Measurements from ENCODE around the gene EPOP.

The EPOP gene

GRCh38 chr17:38674749-38675615 is at the start of gene EPOP:
TSS of gene EPOP (minus strand) at chr17:38674957. CDS start at chr17:38674495, 462 bp downstream.
- peak; percentile 87 to 90 for DNase-seq (ENCODE audit: low read depth in 2 of 2)

- DNase-seq (ENCODE audit: low read depth in 2 of 2), result no peak
Measured at GRCh38 chr17:38721802-38722201, 47.0 kb upstream of the EPOP start.

GRCh38 chr17:38720941-38721340 is 46.2 kb upstream of the EPOP start:
- no peak for DNase-seq (ENCODE audit: low read depth in 2 of 2)

- no peak for DNase-seq (ENCODE audit: low read depth in 2 of 2)
Measured at GRCh38 chr17:38719943-38720641, 45.3 kb upstream of the EPOP start.

GRCh38 chr17:38719289-38719942 is 44.7 kb upstream of the EPOP start:
- no peak for DNase-seq (ENCODE audit: low read depth in 2 of 2)

- DNase-seq (ENCODE audit: low read depth in 2 of 2), result no peak
Measured at GRCh38 chr17:38717139-38717745, 42.5 kb upstream of the EPOP start.

GRCh38 chr17:38716368-38717005 is 41.7 kb upstream of the EPOP start:
- DNase-seq (ENCODE audit: low read depth in 2 of 2), result no peak

GRCh38 chr17:38715216-38715943 is 40.6 kb upstream of the EPOP start:
- DNase-seq (ENCODE audit: low read depth in 2 of 2), result no peak

GRCh38 chr17:38713456-38714075 is 38.8 kb upstream of the EPOP start:
- no peak for DNase-seq (ENCODE audit: low read depth in 2 of 2)

- DNase-seq (ENCODE audit: low read depth in 2 of 2), result no peak
Measured at GRCh38 chr17:38712593-38712992, 37.8 kb upstream of the EPOP start.

- no peak for DNase-seq (ENCODE audit: low read depth in 2 of 2)
Measured at GRCh38 chr17:38711792-38712571, 37.2 kb upstream of the EPOP start.

- DNase-seq (ENCODE audit: low read depth in 2 of 2), result no peak
Measured at GRCh38 chr17:38710985-38711384, 36.2 kb upstream of the EPOP start.

GRCh38 chr17:38710604-38710962 is 35.8 kb upstream of the EPOP start:
- DNase-seq (ENCODE audit: low read depth in 2 of 2), result no peak

GRCh38 chr17:38709864-38710603 is 35.3 kb upstream of the EPOP start:
- DNase-seq (ENCODE audit: low read depth in 2 of 2), result no peak

- DNase-seq (ENCODE audit: low read depth in 2 of 2), result no peak
Measured at GRCh38 chr17:38709104-38709820, 34.5 kb upstream of the EPOP start.

GRCh38 chr17:38707678-38708351 is 33.1 kb upstream of the EPOP start:
- no peak for DNase-seq (ENCODE audit: low read depth in 2 of 2)

- no peak for DNase-seq (ENCODE audit: low read depth in 2 of 2)
Measured at GRCh38 chr17:38706505-38707216, 31.9 kb upstream of the EPOP start.
